ENCODE measurements around the gene WRAP73.

DNA sequence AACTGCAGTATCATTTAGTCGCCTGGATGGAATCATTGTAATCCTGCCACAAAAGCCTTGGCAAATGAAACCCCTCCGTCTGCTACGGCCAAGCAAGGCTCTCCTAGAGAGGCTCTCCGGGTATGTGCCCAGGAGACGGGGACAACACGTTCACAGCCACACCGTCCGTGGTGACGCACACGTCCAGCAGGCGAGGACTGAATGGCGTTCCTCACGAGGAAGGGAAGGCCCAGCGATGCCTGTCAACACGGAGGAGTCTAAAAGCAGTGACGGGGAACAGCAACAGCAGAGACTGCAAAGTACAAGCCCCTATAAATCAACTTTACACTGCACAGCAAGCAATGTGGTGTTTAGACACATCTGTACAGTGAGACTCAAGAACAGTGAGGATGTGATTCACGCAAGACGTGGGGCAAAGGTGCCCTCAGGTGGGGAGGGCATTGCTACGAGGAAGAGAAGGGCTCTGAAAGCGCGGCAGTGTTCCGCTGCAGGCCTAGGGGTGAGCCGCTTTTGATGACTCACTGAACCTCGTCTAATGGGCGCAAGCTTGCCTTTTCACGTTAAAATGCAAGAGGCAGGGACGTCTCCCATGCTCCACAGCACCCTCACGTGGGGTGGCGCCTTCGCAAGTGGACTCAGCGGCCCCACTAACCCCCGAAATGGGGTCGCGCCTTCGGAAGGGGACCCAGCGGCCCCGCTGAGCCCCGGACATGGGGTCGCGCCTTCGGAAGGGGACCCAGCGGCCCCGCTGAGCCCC lies 6.8 kb downstream of the WRAP73 start:
- TF ChIP-seq MAX (IDR thresholded peaks at IDR 0.05): no peak
- TF ChIP-seq EP300 (IDR thresholded peaks at IDR 0.05; ENCODE audit: borderline replicate concordance): no peak
- TF ChIP-seq REST (IDR thresholded peaks at IDR 0.05; ENCODE audit: low read depth): no peak
- TF ChIP-seq FOXM1 (IDR thresholded peaks at IDR 0.05; ENCODE audit: borderline replicate concordance, low read depth): no peak
- TF ChIP-seq NFIC (IDR thresholded peaks at IDR 0.05): no peak
- TF ChIP-seq CREB1 (IDR thresholded peaks at IDR 0.05; ENCODE audit: low read depth): no peak
- TF ChIP-seq TAF1 (IDR thresholded peaks at IDR 0.05; ENCODE audit: low read depth): no peak
- no peak for TF ChIP-seq EGR1 (IDR thresholded peaks at IDR 0.05)
- TF ChIP-seq USF1 (IDR thresholded peaks at IDR 0.05): no peak

Data from Ishikawa (cell line).